HG02943 (cell line): ENCODE data around the gene JAK2.
"Not testable (repeated sequence)": the region's sequence is repeated elsewhere in the genome, so short reads cannot be mapped to it uniquely, and the experiment has no call there.

ENCODE experiments used
- ATAC-seq: cut with Tn5 transposase; IDR thresholded peaks from one replicate; pipeline ENCODE4 v1.9.1; 2021; ENCODE audit warnings: mild to moderate bottlenecking, low read depth, moderate library complexity; ENCODE audit not compliant: unreplicated experiment

The JAK2 gene

DNA sequence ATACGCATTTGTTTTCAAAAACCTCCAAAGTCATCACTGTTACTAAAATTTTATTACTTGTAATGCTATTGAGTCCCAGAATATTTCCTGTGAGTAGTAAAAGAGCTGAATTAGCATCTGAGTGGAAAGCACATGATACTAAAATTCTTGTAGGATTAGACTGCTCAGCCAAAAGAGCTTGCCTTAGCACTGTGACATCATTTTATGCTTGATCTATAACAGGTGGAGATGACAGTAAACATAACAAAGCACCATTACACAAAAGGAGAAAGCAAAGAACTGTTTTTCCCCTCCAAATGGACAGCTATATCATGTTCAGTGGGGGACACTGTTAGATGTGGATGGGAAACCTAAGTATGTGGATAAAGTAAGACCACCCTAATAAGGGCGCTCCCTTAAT is 5.8 kb upstream of the JAK2 start:
- ATAC-seq = no peak

DNA sequence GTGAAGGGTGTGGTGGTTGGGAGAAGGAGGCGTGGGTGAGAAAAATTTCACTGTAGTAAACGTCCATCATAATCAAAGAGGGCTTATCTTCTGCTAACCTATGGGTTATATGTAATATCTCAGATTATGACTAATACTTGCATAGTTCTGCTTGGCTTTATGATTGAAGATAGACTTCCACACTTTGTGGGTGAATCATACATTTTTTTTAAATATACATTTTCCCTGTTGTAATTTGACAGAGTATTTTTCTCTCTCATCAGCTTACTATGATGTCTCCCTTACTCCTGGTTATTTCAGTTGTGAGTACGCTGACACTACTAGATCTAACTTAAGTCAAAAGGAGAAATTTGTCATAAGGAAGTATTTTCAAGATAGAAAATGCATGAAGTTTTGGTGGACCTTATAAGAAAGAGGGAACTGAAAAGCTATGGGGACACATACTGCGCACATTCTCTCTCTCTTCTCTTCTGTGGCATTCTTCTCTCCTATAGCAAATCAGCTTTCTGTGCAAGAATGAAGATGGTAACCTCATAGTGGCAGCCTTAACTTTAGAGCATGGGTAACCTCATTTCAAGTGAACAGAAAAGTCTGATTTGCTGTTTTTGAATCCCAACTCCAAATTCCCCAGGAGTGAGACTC is 4.9 kb upstream of the JAK2 start:
- ATAC-seq = no peak

DNA sequence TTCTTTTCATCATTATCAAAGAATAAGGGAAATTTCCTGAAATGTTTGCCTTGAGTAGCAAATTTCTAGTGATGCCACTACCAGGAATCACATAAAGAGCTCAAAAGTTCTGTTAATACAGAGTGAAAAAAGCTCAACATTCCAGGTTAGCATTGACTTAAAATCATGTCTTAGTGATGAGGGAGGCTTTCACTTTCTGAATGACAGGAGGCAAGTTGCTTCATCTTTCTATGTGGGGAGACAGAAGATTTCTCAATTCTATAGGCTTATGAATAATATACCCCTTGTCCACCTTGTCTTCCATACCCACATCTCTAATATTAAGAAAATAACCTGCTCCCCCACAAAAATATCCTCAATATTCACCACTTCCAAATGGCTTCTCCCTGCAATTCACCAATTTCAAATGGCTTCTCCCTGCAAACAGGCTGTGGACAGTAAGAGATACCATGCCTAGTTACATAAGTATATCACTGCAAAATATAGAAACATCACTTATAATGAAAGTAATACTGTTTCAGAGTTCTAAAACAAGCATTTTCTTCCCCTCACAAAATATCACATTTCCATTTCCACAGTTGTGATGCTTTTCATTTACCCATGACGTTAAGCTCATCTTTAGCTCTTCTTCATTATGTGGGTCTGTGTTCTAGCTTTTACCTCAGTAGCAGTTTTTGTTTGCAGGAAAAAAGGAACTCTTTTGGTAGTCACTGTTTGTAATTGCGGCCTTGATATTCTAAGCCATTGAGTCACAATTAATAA is 2.2 kb upstream of the JAK2 start:
- no peak for ATAC-seq

DNA sequence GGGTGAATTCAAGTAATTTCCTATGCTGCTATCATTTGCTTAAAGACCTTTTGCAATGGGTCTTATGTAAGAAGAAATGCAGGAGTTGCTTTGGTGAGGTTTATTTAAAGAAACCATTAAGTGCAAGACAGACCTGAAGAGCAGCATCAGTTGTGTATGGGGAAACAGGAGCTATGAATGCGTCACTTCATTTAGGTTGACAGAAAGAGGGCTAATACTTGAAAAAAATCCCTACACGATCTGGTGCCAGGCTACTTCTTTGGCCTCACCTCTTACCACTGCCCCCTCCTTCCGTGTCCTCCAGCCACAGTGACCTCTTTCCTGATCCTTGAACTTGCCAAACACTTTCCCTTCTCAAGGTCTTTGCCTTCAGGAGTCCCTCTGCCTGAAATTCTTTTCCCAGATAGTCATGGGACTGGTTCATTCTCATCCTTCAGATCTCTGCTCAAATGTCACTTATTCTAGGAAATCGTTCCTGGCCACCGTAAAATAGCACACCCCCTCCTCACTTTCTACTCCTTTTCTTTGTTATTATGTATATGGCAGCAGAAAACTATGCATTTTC is 1.4 kb upstream of the JAK2 start:
- ATAC-seq = no peak

DNA sequence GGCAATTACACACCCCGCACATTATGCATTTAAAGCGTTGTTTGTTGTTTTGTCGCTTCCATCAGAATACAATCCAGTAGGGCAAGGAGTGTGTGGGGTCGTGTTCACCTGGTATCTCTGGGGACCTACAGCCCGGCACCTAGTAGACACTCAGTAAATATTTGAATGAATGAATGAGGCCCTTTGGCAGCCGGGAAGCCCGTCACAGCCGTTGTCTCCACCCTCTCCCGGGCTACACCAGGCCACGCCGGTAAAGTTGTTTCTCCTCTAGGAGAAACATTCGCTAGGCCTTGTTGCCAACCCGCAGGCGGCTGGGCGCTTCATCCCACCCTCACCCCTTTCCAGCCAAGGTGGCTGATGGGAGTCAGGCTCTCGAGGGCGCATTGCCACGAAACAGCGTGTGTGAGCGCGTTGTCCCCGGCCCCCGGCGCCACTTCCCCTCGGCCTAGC is 876 bp upstream of the JAK2 start:
- peak; percentile 6 for ATAC-seq

DNA sequence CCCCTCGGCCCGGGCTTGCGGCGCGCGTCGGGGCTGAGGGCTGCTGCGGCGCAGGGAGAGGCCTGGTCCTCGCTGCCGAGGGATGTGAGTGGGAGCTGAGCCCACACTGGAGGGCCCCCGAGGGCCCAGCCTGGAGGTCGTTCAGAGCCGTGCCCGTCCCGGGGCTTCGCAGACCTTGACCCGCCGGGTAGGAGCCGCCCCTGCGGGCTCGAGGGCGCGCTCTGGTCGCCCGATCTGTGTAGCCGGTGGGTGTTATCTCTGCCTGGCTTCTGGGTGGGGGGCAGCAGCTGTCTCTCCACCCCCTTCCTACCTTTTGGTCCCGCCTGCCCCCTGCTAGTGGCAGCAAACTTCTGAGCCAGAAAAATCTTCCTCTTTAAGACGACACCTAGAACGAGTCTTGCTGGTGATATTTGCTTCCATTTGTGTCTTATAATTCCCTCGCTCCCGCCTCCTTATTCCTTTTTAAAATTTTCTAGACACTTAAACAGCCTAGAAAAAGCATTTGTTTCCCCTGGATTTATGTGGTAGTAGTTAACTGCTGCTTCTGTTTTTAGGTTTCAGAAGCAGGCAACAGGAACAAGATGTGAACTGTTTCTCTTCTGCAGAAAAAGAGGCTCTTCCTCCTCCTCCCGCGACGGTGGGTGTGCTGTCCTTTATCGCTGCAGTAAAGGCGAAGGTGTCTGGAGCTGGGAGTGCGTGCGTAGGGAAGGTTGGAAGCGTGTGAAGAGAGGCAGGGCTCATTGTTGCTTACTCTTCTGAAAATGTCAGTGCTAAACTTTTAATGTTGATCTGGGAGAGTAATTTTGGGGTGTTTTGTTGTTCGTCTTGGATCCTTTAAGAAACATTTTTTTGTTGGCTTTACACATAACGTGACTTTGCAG is 554 bp downstream of the JAK2 start:
- ATAC-seq = peak; percentile 35

DNA sequence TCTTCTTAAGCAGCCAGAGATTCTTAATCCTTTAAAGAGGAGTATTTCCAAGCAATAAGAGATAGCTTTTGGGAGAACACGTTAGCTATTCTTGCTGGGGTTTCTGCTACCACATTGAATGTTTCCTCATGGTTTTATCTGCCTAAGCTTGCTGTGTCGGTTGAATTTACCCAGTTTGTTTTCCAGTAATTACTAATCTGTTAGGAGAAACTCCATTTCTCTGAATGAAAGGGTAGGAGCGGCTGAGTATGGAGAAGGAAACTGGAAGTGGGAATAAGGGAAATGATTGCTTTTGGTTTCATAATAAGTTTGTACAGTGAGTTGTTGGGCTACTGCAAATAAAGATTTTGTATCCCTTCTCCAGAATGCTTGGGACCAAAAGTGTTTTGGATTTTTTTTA is 1.2 kb downstream of the JAK2 start:
- no peak for ATAC-seq

DNA sequence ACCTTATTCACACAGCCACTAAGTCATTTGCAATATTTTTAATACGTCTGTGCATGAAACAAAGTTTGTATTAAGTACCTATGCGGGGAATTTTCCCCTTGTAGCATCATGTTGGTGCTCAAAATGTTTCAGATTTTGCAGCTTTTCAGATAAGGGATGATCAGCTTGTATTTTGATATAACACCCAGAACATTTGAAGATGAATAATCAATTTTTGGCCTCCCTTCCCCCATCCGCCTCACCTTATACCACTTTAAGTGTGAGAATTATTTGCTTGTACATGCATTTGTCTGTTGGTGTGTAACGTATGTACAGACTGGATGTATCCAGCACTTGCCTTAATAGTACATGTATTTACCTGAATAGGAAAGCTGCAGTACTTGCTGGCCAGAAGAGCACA is 1.7 kb downstream of the JAK2 start:
- ATAC-seq = no peak

DNA sequence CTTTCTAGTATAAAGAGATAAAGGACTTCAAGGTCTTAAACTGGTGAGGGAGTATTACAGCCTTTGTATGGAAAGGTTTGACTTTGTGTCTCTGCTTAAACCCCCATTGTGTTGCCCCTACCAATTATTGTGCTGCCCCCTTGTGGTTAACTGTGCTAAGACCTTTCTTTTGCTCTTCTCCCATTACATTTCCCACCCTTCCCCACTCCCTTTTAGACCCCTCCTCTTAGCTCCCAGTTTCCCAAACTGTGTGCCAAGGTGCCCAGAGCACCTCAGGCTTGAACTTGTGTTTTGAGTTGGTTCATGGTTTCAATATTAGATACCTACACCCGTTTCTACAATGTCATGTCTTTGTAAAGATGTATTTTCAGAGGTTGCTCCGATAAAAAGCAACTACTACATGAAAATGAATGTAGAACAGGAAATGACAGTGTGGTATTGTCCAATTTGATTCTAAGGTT is 2.9 kb downstream of the JAK2 start:
- no peak for ATAC-seq

DNA sequence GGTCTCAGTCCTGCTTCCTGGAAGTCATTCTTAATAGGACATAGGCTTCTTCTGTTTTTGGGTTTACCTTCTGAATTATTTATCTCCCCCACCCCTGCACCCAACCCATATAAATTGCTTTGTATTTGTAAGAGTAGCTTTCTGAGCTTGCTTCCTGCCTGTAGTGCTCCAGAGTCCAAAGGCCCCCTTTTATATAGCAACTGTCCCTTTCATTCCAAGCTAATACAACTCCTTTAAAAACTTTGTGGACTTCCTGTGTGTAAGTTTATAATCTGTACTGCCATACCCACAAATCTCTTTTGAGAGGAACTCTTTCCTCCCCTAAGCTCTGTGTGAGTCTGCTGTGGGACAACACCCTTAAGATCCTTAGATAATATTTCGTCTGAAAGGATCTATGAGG is 7.8 kb downstream of the JAK2 start:
- no peak for ATAC-seq

DNA sequence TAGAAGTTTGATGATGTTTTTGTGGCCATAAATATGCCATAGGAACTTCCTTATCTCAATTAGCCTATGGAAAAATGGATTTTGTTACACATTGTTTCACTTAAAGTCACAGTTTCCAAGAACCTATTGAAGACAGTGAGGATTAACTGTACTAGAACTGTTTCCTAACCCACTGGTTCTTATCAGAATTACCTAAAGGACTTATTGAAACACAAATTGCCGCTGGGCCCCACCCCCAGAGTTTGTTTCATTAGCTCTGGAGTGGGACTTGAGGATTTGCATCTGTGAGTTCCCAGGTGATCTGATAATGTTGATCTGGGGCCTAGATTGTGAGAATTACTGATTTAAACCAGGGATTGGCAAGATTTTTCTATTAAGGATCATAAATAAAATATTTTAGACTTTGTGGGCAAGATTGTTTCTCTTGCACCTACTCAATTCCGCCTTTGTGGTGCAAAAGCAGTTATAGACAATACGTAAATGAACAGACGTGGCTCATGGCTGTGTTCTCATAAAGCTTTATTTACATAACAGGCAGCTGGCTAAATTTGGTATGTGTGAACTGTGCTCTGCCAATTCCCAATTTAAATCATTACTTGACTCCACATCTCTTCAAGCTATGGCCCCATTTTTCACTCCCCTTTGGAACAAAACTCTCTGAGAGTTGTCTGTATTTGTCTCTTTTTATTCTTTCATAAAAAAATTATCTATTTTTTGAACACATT is 9.3 kb downstream of the JAK2 start:
- no peak for ATAC-seq

DNA sequence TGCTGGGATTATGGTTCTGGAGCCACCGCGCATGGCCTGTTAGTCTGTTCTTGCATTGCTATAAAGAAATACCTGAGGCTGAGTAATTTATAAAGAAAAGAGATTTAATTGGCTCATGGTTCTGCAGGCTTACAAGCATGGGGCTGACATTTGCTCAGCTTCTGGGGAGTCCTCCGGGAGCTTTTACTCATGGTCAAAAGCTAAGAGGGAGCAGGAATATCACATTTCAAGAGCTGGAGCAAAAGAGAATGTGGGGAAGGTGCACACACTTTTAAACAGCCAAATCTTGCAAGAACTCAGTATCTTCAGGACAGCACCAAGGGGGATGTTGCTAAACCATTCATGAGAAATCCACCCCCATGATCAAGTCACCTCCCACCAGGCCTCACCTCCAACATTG is 12.1 kb downstream of the JAK2 start:
- no peak for ATAC-seq

DNA sequence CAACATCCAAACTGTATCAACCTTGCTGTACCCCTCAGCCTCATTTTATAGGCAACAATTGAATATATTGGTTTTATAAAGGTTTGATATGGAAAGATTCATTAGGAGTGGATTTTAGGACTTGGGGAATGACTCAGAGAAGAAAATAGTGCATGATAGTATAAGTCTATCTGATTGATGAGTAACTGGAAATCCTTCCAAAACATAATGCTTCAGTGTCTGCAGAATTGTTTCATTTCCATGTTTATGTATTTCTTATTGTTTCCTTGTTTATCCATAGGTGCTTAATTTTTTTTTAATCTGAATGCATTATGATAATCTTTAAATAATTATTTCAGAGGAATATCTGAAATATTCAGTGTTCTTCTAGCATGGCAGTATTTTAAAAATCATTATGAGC is 12.6 kb downstream of the JAK2 start:
- ATAC-seq = no peak

DNA sequence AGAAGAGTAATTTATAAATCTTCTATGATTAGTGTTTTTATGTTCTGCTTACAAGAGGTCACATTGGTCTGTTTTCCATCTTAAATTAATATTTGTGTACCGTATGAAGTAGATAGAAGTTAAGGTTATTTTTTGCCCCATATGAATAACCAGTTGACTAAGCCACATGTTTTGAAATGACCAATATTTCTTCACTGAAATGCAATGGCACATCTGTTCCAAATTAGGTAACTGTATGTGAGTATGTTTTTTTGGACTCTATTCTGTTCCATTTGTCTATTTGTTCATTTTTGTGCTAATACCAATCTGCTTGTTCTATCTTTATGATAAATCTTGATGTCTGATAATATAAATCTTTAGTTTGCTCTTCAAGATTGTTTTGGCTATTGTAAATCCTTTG is 17.7 kb downstream of the JAK2 start:
- no peak for ATAC-seq

DNA sequence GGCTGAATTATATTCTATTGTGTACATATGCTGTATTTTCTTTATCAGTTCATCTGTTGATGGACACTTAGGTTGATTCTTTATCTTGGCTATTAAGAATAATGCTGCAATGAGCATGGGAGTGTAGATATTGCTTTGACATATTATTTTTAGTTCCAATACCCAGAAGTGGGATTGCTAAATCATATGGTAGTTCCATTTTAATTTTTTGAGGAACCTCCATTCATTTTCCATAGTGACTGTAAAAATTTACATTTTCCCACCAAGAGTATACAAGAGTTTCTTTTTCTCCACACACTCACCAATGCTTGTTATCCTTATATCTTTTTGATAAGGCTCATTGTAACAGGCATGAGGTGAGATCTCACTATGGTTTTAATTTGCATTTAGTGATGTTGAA is 19.4 kb downstream of the JAK2 start:
- ATAC-seq = no peak

DNA sequence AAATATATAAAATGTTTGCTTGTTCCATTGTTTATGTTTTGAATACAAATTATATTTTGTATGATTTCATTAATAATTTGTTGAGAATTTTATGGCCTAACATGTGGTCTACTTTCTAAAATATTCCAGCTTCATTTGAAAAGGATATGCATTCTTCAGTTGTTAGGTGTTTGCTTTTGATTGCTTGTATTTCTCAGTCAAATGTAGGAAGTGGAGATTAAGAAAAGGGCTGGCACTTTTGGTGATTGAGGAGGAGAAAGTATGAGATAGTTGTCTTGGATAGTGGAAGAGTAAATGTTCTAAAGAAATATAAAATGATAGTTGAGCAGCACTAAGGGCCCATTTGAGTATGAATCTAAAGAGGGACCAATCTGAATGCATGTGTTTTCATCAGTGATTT is 23.1 kb downstream of the JAK2 start:
- no peak for ATAC-seq

DNA sequence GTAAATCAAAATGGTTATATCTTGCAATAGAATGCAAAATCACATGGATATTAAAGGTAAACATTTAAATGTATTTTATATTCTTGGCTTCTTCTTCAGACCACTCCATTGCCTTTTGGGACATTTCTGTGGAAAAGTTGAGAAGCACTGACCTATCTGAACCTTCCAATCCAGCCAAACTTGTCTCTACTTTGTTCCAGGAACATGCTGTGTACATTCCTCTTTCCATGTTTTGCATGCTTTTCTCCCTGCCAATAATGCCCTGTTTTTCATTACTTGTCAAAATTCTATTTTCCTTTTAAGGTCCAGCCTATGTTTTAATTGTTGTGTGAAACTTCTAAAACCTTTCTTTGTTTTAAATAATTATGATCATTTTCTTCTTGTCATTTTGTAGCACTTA is 28.3 kb downstream of the JAK2 start:
- no peak for ATAC-seq

DNA sequence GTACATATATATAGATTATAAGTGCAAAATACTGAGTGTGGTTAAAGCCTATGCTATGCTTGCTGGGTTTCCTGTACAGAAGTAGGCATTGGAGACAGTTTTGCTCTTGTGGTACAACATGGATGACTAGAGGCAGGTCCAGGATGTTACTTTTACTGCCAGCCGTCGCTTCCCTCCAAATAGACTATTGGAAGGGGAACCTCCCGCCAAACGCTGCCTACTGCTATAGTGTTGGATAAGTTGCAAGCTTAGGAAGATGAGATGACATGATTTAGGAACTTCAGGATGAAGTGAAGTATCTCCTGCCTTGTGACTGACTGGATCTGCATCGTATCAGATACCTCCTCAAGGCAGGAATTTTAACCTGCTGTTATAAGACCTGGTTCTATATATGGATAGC is 30.9 kb downstream of the JAK2 start:
- no peak for ATAC-seq

DNA sequence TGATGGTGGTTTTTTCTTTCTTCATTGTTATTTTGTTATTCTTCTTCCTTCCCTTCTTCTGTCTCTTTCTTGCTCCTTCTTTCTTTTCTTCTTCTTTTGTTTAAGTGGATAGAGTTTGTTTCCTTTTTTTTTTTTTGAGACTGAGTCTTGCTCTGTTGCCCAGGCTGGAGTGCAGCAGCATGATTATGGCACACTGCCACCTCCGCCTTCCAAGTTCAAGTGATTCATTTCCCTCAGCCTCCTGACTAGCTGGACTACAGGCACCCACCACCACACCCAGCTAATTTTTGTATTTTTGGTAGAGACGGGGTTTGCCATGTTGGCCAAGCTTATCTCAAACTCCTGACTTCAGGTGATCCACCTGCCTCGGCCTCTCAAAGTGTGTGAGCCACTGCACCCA is 40.3 kb downstream of the JAK2 start:
- ATAC-seq = no peak

DNA sequence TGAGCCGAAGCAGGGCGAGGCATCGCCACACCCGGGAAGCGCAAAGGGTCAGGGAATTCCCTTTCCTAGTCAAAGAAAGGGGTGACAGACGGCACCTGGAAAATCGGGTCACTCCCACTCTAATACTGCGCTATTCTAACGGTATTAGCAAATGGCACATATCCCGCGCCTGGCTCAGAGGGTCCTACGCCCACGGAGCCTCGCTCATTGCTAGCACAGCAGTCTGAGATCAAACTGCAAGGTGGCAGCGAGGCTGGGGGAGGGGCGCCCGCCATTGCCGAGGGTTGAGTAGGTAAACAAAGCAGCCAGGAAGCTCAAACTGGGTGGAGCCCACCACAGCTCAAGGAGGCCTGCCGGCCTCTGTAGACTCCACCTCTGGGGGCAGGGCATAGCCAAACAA is 46.9 kb downstream of the JAK2 start:
- ATAC-seq = not testable (repeated sequence)
